Measurements from ENCODE around the gene AACS. TPM values are rescaled to one million over a fixed set of nuclear protein-coding genes. Genes with fewer than 3 reads are reported as not detected.

AACS gene
- total and polyA plus RNA-seq, 2 of the 13 experiments (the other 11 are each of a cell fraction or from before 2014, with no cell fraction given) = 23.3 to 28.8 TPM

GRCh38 chr12:125132698-125133400, 67.6 kb downstream of the AACS start:
- POLR2A ChIA-PET = no interaction called here
- Histone ChIP-seq H3K4me2 (ENCODE audit: low read depth, low read length) (no peak overlapping the region), H3K79me2 (ENCODE audit: insufficient read depth, low read length) (no peaks in the 10 kb centered on the region), H3K9me3 (ENCODE audit: low read length) (no peaks in the 10 kb centered on the region), H2AFZ (ENCODE audit: low read length) (no peak overlapping the region), H4K20me1 (ENCODE audit: insufficient read depth, low read length) (no peaks in the 10 kb centered on the region), H3K4me1 (ENCODE audit: insufficient read depth, low read length) (peaks cover 7% of the 10 kb centered on the region), H3K36me3 (replicated peaks in 1 of 2; ENCODE audit: control insufficient read depth in 1 of 2, insufficient read depth in 2 of 2, low read length in 2 of 2) (peaks cover 7 to 36% of the 10 kb centered on the region in 2 experiments; a peak in 4 of 5 replicates), H3K9ac (ENCODE audit: insufficient read depth, low read depth, low read length) (no peak overlapping the region), H3K27ac (ENCODE audit: extremely low read length, insufficient read depth, low read length) (no peak overlapping the region), H3K4me3 (replicated peaks in 1 of 3; ENCODE audit: insufficient read depth in 1 of 3, low read depth in 2 of 3, low read length in 3 of 3) (no peak overlapping the region), H3K27me3 (ENCODE audit: control insufficient read depth in 1 of 2, insufficient read depth in 2 of 2, low read length in 2 of 2) (no peaks in the 10 kb centered on the region)
- BruUV-seq (replicated peaks) = no TSS peak
- CTCF ChIA-PET (ENCODE audit: low intra/inter-chr PET ratio, low total read pairs) = no interaction called here
- in situ Hi-C loops (cut with HindIII; ENCODE audit: extremely low pct_ligation_motif_present, low pct_unique_long_range_greater_than_20kb) = no loop called here
- WGBS (ENCODE audit: low lambda C conversion rate) = 97% methylated on average over 15 of the region's 16 CpGs
- no peak for TF ChIP-seq ZNF3 (CRISPR knock-in tag; IDR thresholded peaks at IDR 0.05)
- no peak for TF ChIP-seq SP5 (CRISPR knock-in tag; IDR thresholded peaks at IDR 0.05; ENCODE audit: borderline replicate concordance, low read depth)
- no peak for TF ChIP-seq ZNF264 (CRISPR knock-in tag; IDR thresholded peaks at IDR 0.05)
- TF ChIP-seq ZNF674 (CRISPR knock-in tag; IDR thresholded peaks at IDR 0.05; ENCODE audit: low read depth) = no peak
- TF ChIP-seq ETV5 (CRISPR knock-in tag; IDR thresholded peaks at IDR 0.05; ENCODE audit: borderline replicate concordance) = no peak
- TF ChIP-seq NFAT5 (CRISPR knock-in tag; IDR thresholded peaks at IDR 0.05) = no peak
- TF ChIP-seq U2AF1 (optimal IDR thresholded peaks at IDR 0.05; ENCODE audit: low read depth, low read length) = no peak
- no peak for TF ChIP-seq HNF1B (CRISPR knock-in tag; IDR thresholded peaks at IDR 0.05)
- no peak for TF ChIP-seq GLI4 (CRISPR knock-in tag; IDR thresholded peaks at IDR 0.05; ENCODE audit: borderline replicate concordance)
- TF ChIP-seq NCOR1 (IDR thresholded peaks at IDR 0.05; ENCODE audit: borderline replicate concordance, low read length) = no peak
- TF ChIP-seq TFDP1 (CRISPR knock-in tag; IDR thresholded peaks at IDR 0.05; ENCODE audit: borderline replicate concordance) = no peak
- no peak for TF ChIP-seq ZSCAN9 (CRISPR knock-in tag; IDR thresholded peaks at IDR 0.05; ENCODE audit: borderline replicate concordance)
- TF ChIP-seq ZNF652 (CRISPR knock-in tag; IDR thresholded peaks at IDR 0.05; ENCODE audit: borderline replicate concordance, low read depth) = no peak
- intact Hi-C loops (cut with micrococcal nuclease; ENCODE audit: unreplicated experiment) = no loop called here
- DNase-seq (ENCODE audit: low spot score) (no peak), ATAC-seq (no peak), FAIRE-seq (no peak)
